Endothelial cell of umbilical vein (primary cell): ENCODE data around the gene SLAMF6. TPM values are rescaled to one million over a fixed set of nuclear protein-coding genes. Genes with fewer than 3 reads are reported as not detected.

Source experiments
- BruUV-seq: library from RNA; stranded (reverse); fragments of 400-500 nt; replicated peaks from 2 replicates; lab custom pipeline; 2021; lab: Mats Ljungman, UMichigan
- CTCF ChIA-PET: fragments of 300-600, 350-600 bp; sonication (Branson Sonifier 250); formaldehyde crosslinking; loops from one replicate; lab custom pipeline; 2021; ENCODE audit warnings: antibody characterized with exemption, inconsistent platforms; lab: Charles Lee
- POLR2A ChIA-PET: fragments of 300-600, 350-600 bp; sonication (Branson Sonifier 250); formaldehyde crosslinking; loops from one replicate; lab custom pipeline; 2021; ENCODE audit warnings: antibody characterized with exemption, inconsistent platforms; lab: Charles Lee
- DNase-seq: peaks from one replicate; pipeline ENCODE4 v3.0.0-alpha.2; 2011; ENCODE audit warnings: low read depth, low spot score
- FAIRE-seq: peaks from 2 replicates; lab custom pipeline; 2011; peaks lifted over from hg19 to GRCh38; lab: Jason Lieb, UNC
- H2AFZ ChIP-seq: 2 replicates; pipeline ENCODE4 v1.6.0; 2012; ENCODE audit warnings: low read depth, low read length, control low read depth, inconsistent platforms
- H3K27ac ChIP-seq: 2 replicates; pipeline ENCODE4 v1.5.1; 2011; ENCODE audit warnings: low read depth, mild to moderate bottlenecking, control low read depth, low read length, moderate library complexity; ENCODE audit not compliant: insufficient read depth
- H3K27me3 ChIP-seq, 2 experiments: 2 replicates each; pipeline versions ENCODE4 v1.6.0 to v1.6.1; 2011; ENCODE audit warnings: low read length in 2 of 2, mixed read lengths in 1 of 2; ENCODE audit not compliant: control insufficient read depth in 2 of 2, insufficient read depth in 2 of 2
- H3K36me3 ChIP-seq, 2 experiments: 2 replicates in 1 of 2; 3 replicates in 1 of 2; pipeline ENCODE4 v1.5.1; 2011; ENCODE audit warnings: low read length in 2 of 2, mild to moderate bottlenecking in 1 of 2, moderate library complexity in 1 of 2; ENCODE audit not compliant: control insufficient read depth in 2 of 2, insufficient read depth in 2 of 2; ENCODE audit errors: extremely low read depth in 1 of 2
- H3K4me1 ChIP-seq: 3 replicates; pipeline ENCODE4 v1.5.1; 2011; ENCODE audit warnings: mild to moderate bottlenecking, low read length; ENCODE audit not compliant: control insufficient read depth, insufficient read depth; ENCODE audit errors: extremely low read depth
- H3K4me2 ChIP-seq: 2 replicates; pipeline ENCODE4 v1.6.1; 2011; ENCODE audit warnings: low read length, control low read depth, mixed read lengths; ENCODE audit not compliant: insufficient read depth
- H3K4me3 ChIP-seq, 3 experiments: fragments of 200-600 bp in 1 of 3; sonication (generic), shearing (Covaris generic) in 1 of 3; replicated peaks in 1 of 3; 2 replicates each; pipeline ENCODE4 v1.5.1; 2011 to 2016; ENCODE audit warnings: control low read depth in 3 of 3, low read length in 3 of 3, mild to moderate bottlenecking in 2 of 3, inconsistent platforms in 1 of 3, low read depth in 1 of 3, moderate library complexity in 1 of 3; ENCODE audit not compliant: insufficient read depth in 1 of 3
- H3K79me2 ChIP-seq: 2 replicates; pipeline ENCODE4 v1.6.0; 2012; ENCODE audit warnings: low read length, inconsistent platforms; ENCODE audit not compliant: control insufficient read depth, insufficient read depth
- H3K9ac ChIP-seq: replicated peaks from 2 replicates; pipeline ENCODE3; 2011; ENCODE audit warnings: low read length, control low read depth; ENCODE audit not compliant: insufficient read depth; ENCODE audit errors: extremely low read depth
- H3K9me1 ChIP-seq: replicated peaks from 3 replicates; pipeline ENCODE4 v1.6.0; 2011; ENCODE audit warnings: mild to moderate bottlenecking, low read length; ENCODE audit not compliant: control insufficient read depth, insufficient read depth; ENCODE audit errors: extremely low read depth
- H3K9me3 ChIP-seq: replicated peaks from 2 replicates; pipeline ENCODE4 v1.5.1; 2012; ENCODE audit warnings: low read length, inconsistent platforms; ENCODE audit not compliant: control insufficient read depth, insufficient read depth
- H4K20me1 ChIP-seq: replicated peaks from 2 replicates; pipeline ENCODE3; 2011; ENCODE audit warnings: mild to moderate bottlenecking, low read length; ENCODE audit not compliant: control insufficient read depth, insufficient read depth; ENCODE audit errors: extremely low read depth
- FOS ChIP-seq: IDR thresholded peaks from 2 replicates; pipeline ENCODE4 v1.6.1; 2011; ENCODE audit warnings: mild to moderate bottlenecking, low read length, moderate library complexity, borderline replicate concordance; ENCODE audit not compliant: insufficient read depth
- GATA2 ChIP-seq: IDR thresholded peaks from 2 replicates; pipeline ENCODE4 v1.7.0; 2011; ENCODE audit warnings: low read depth, mild to moderate bottlenecking, moderate library complexity, mixed read lengths, low read length; ENCODE audit not compliant: insufficient read length, insufficient read depth
- MYC ChIP-seq: IDR thresholded peaks from one replicate; pipeline ENCODE4 v1.6.1; 2011; ENCODE audit warnings: mild to moderate bottlenecking, low read depth, low read length
- POLR2A ChIP-seq: IDR thresholded peaks from 2 replicates; pipeline ENCODE4 v1.6.1; 2012; ENCODE audit warnings: low read depth, mild to moderate bottlenecking, control low read depth, low read length
- POLR2AphosphoS5 ChIP-seq: IDR thresholded peaks from 2 replicates; pipeline ENCODE4 v1.6.1; 2012; ENCODE audit warnings: low read depth, mild to moderate bottlenecking, control low read depth, low read length, moderate library complexity; ENCODE audit not compliant: insufficient read depth
- dilution Hi-C: fragments of 300-500 bp; cut with MboI; formaldehyde crosslinking; loops from one replicate; pipeline ENCODE4 v1.15.0; 2019; ENCODE audit warnings: low sequenced_read_pairs; ENCODE audit not compliant: extremely low pct_ligation_motif_present
- intact Hi-C: fragments of 100-400 bp; cut with micrococcal nuclease; formaldehyde crosslinking; loops from one replicate; pipeline ENCODE4 v1.10.0; 2022
- polyA plus RNA-seq, 4 experiments: library from polyadenylated mRNA; depleted of rRNA in 3 of 4; stranded (reverse) in 3 of 4; unstranded in 1 of 4; fragments of >200 nt; gene quantifications; 2 replicates each; pipeline versions ENCODE4 v1.2.1 to v1.2.3, GENCODE V29; 2011 to 2012; ENCODE audit warnings: missing spikeins in 1 of 4
- total RNA-seq: library from RNA; stranded (reverse); gene quantifications from 2 replicates; pipeline ENCODE4 v1.2.3, GENCODE V29; 2021
- TF ChIP-seq, protein P1 (sequence below), 2 donors: IDR thresholded peaks; 1 replicate in 1 of 2; 2 replicates in 1 of 2; pipeline ENCODE4 v1.5.1; 2011; ENCODE audit warnings: low read length in 2 of 2, mild to moderate bottlenecking in 2 of 2, moderate library complexity in 2 of 2, control low read depth in 1 of 2, inconsistent platforms in 1 of 2, low read depth in 1 of 2; ENCODE audit not compliant: insufficient read depth in 1 of 2; ENCODE audit errors: extremely low read depth in 1 of 2
- TF ChIP-seq, protein P2 (sequence below): IDR thresholded peaks from 2 replicates; pipeline ENCODE4 v1.6.1; 2011; ENCODE audit not compliant: insufficient read depth, insufficient read length

SLAMF6 gene
- total and polyA plus RNA-seq, 2 donors (not counting 3 experiments of a cell fraction or from before 2014, with no cell fraction given): not detected

DNA sequence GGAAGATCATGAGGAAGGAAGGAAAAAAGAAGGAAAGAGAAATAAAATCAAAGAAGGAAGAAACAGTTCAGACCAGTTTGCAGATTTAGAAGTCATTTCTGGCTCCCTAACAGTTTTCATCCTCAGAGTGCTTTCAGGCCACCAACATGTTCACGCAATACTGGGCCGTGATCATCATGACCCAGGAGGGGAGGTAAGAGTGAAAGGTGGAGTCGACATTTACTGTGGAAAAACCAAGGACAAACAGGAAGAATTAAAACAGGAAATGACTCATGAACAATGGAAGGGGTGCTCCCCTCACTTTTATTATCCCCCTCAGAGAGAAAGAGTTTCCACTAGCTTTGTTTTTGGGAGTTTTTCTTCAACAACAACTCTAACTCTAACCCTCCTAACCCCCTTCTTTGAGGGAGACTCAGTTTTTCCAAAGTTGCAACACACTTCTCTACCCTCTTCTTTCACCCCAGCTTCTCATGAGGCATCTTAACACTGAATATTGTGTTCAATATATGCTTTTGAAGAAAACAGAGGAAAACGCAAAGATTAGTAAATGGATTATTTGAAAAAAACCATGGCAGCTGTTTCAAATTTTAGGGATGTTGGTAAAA is 62.3 kb downstream of the SLAMF6 start:
- Histone ChIP-seq H2AFZ (no peak overlapping the region), H3K27ac (no peak overlapping the region), H3K36me3 (no peaks in the 10 kb centered on the region), H3K4me2 (no peak overlapping the region), H3K4me1 (no peaks in the 10 kb centered on the region), H3K4me3 (no peak overlapping the region), H3K79me2 (no peaks in the 10 kb centered on the region), H4K20me1 (no peaks in the 10 kb centered on the region), H3K9me1 (no peaks in the 10 kb centered on the region), H3K9ac (no peak overlapping the region), H3K27me3 (peaks cover 0 to 7% of the 10 kb centered on the region in 2 experiments), H3K9me3 (no peaks in the 10 kb centered on the region)
- DNase-seq (peak; percentile 10), FAIRE-seq (no peak)
- TF ChIP-seq MYC: no peak
- TF ChIP-seq POLR2AphosphoS5: no peak
- TF ChIP-seq, protein P1, sequence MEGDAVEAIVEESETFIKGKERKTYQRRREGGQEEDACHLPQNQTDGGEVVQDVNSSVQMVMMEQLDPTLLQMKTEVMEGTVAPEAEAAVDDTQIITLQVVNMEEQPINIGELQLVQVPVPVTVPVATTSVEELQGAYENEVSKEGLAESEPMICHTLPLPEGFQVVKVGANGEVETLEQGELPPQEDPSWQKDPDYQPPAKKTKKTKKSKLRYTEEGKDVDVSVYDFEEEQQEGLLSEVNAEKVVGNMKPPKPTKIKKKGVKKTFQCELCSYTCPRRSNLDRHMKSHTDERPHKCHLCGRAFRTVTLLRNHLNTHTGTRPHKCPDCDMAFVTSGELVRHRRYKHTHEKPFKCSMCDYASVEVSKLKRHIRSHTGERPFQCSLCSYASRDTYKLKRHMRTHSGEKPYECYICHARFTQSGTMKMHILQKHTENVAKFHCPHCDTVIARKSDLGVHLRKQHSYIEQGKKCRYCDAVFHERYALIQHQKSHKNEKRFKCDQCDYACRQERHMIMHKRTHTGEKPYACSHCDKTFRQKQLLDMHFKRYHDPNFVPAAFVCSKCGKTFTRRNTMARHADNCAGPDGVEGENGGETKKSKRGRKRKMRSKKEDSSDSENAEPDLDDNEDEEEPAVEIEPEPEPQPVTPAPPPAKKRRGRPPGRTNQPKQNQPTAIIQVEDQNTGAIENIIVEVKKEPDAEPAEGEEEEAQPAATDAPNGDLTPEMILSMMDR (IDR thresholded peaks at IDR 0.05; ENCODE audit: extremely low read depth in 1 of 2, insufficient read depth in 1 of 2, low read depth in 1 of 2, low read length in 2 of 2): no peak
- no peak for TF ChIP-seq POLR2A
- no peak for TF ChIP-seq FOS
- TF ChIP-seq GATA2: no peak
- TF ChIP-seq, protein P2, sequence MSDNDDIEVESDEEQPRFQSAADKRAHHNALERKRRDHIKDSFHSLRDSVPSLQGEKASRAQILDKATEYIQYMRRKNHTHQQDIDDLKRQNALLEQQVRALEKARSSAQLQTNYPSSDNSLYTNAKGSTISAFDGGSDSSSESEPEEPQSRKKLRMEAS: no peak
- ChIA-PET CTCF (no interaction called here), POLR2A (no interaction called here)
- dilution Hi-C loops (no loop called here), intact Hi-C loops (no loop called here)
- no TSS peak for BruUV-seq
